K562 (cell line): ENCODE results near the gene TMEM239. TPM values are rescaled to one million over a fixed set of nuclear protein-coding genes. Genes with fewer than 3 reads are reported as not detected.

Experiments used
- ATAC-seq: fragments of 200-7000 bp; cut with Tn5 transposase; 3 replicates; pipeline ENCODE4 v1.9.1; 2020; ENCODE audit warnings: moderate library complexity
- BruUV-seq: library from RNA; stranded (reverse); fragments of 400-500 nt; replicated peaks from 2 replicates; lab custom pipeline; 2021; lab: Mats Ljungman, UMichigan
- CTCF ChIA-PET: fragments of 300-600 bp; formaldehyde crosslinking; extraction: SDS; loops from one replicate; lab custom pipeline; 2021; ENCODE audit warnings: low intra/inter-chr PET ratio; lab: Yijun Ruan, JAX
- POLR2A ChIA-PET: fragments of 300-600, 350-650 bp; sonication (Branson Sonifier 250); formaldehyde crosslinking; extraction: SDS; loops from one replicate; lab custom pipeline; 2021; ENCODE audit warnings: antibody characterized with exemption, inconsistent platforms; lab: Yijun Ruan, JAX
- DNase-seq, 4 experiments: peaks; one replicate each; pipeline versions ENCODE4 v3.0.0 to v3.0.0-alpha.2; 2011 to 2018; ENCODE audit warnings: low spot score in 3 of 4, mixed read lengths in 3 of 4; ENCODE audit errors: extremely low read depth in 1 of 4
- FAIRE-seq: peaks from 2 replicates; lab custom pipeline; 2011; peaks lifted over from hg19 to GRCh38; lab: Jason Lieb, UNC
- H2AFZ ChIP-seq: 2 replicates; pipeline ENCODE4 v1.6.0; 2011; ENCODE audit warnings: low read depth, low read length, control low read depth, inconsistent platforms
- H3K27ac ChIP-seq: fragments of 200-600 bp; 3 replicates; pipeline ENCODE4 v1.8.0; 2011; ENCODE audit warnings: low read depth, mild to moderate bottlenecking, control low read depth, inconsistent platforms, low read length, moderate library complexity, mixed read lengths; ENCODE audit errors: extremely low read depth
- H3K27me3 ChIP-seq, 2 experiments: fragments of 300-600 bp in 1 of 2; 2 replicates in 1 of 2; 3 replicates in 1 of 2; pipeline versions ENCODE4 v1.6.0 to v1.8.0; 2011; ENCODE audit warnings: inconsistent platforms in 2 of 2, low read length in 2 of 2, mild to moderate bottlenecking in 1 of 2, mixed read lengths in 1 of 2, moderate library complexity in 1 of 2; ENCODE audit not compliant: control insufficient read depth in 2 of 2, insufficient read depth in 2 of 2
- H3K36me3 ChIP-seq: fragments of 300-600 bp; 3 replicates; pipeline ENCODE4 v1.8.0; 2011; ENCODE audit warnings: mild to moderate bottlenecking, low read length, inconsistent platforms; ENCODE audit not compliant: control insufficient read depth, insufficient read depth
- H3K4me1 ChIP-seq, 2 experiments: fragments of 200-600 bp in 1 of 2; replicated peaks in 1 of 2; 2 replicates in 1 of 2; 3 replicates in 1 of 2; pipeline versions ENCODE4 v1.5.1 to v1.8.0; 2011; ENCODE audit warnings: inconsistent platforms in 2 of 2, low read length in 2 of 2, mild to moderate bottlenecking in 1 of 2, mixed read lengths in 1 of 2, moderate library complexity in 1 of 2; ENCODE audit not compliant: control insufficient read depth in 2 of 2, insufficient read depth in 2 of 2
- H3K4me2 ChIP-seq: 2 replicates; pipeline ENCODE4 v1.6.1; 2011; ENCODE audit warnings: low read length, control low read depth, inconsistent platforms, mixed read lengths; ENCODE audit not compliant: insufficient read depth
- H3K4me3 ChIP-seq: fragments of 200-600 bp; sonication (generic), shearing (Covaris generic); 2 replicates; pipeline ENCODE4 v1.5.1; 2016; ENCODE audit warnings: control low read depth, inconsistent platforms
- H3K79me2 ChIP-seq: fragments of 200-600 bp; 3 replicates; pipeline ENCODE4 v1.8.0; 2011; ENCODE audit warnings: low read length, inconsistent platforms; ENCODE audit not compliant: control insufficient read depth, insufficient read depth
- H3K9ac ChIP-seq, 2 experiments: 2 replicates each; pipeline versions ENCODE4 v1.6.0 to v1.6.1; 2011; ENCODE audit warnings: low read depth in 2 of 2, low read length in 2 of 2, control low read depth in 1 of 2, inconsistent platforms in 1 of 2, mild to moderate bottlenecking in 1 of 2, mixed read lengths in 1 of 2; ENCODE audit not compliant: insufficient read depth in 1 of 2
- H3K9me1 ChIP-seq: one replicate; pipeline ENCODE4 v1.6.0; 2011; ENCODE audit warnings: inconsistent platforms, mild to moderate bottlenecking, low read length, moderate library complexity; ENCODE audit not compliant: control insufficient read depth, insufficient read depth
- H3K9me3 ChIP-seq: replicated peaks from 2 replicates; pipeline ENCODE4 v1.5.1; 2011; ENCODE audit warnings: low read depth, low read length, inconsistent platforms; ENCODE audit not compliant: control insufficient read depth, insufficient read depth
- H4K20me1 ChIP-seq: replicated peaks from 2 replicates; pipeline ENCODE4 v1.6.1; 2011; ENCODE audit warnings: low read length, inconsistent platforms, mixed read lengths; ENCODE audit not compliant: control insufficient read depth, insufficient read depth
- ZBTB1 ChIP-seq: sonication (generic); formaldehyde crosslinking; IDR thresholded peaks from 2 replicates; pipeline ENCODE4 v1.8.1; 2023; ENCODE audit warnings: missing genetic modification reagents, low read depth, mild to moderate bottlenecking, borderline replicate concordance
- ZFP91 ChIP-seq: sonication (generic); formaldehyde crosslinking; IDR thresholded peaks from 2 replicates; pipeline ENCODE4 v1.8.0; 2022; ENCODE audit warnings: mild to moderate bottlenecking, missing genetic modification reagents
- WGBS: fragments of 100-300 bp; shearing (Covaris generic); methylation state at CpG from one replicate; pipeline ENCODE4 v1.1.6; 2016; ENCODE audit warnings: low coverage, mixed read lengths; ENCODE audit not compliant: insufficient coverage; ENCODE audit errors: missing lambda C conversion rate; 5-methylcytosine and 5-hydroxymethylcytosine counted together
- in situ Hi-C: fragments of 300-500 bp; cut with MboI; formaldehyde crosslinking; loops from 4 replicates; pipeline ENCODE4 v1.15.0; 2018; ENCODE audit warnings: inconsistent platforms, mixed read lengths
- intact Hi-C: fragments of 100-400 bp; cut with micrococcal nuclease; formaldehyde crosslinking; loops from 2 replicates; pipeline ENCODE4 v1.14.2; 2022
- polyA plus RNA-seq, 8 experiments: library from polyadenylated mRNA; depleted of rRNA in 4 of 8; stranded (reverse) in 5 of 8; unstranded in 3 of 8; fragments of >200 nt; fragmentation: Nextera tagmentation in 2 of 8; fragmentation: Illumina TruSeq in 1 of 8; extraction: Ambion mirVana in 2 of 8; extraction: Trizol in 1 of 8; gene quantifications; 2 replicates each; pipeline versions ENCODE4 v1.2.1 to v1.2.3, GENCODE V29; 2011 to 2014; ENCODE audit warnings: inconsistent platforms in 1 of 8, missing spikeins in 1 of 8
- total RNA-seq, 7 experiments: library from RNA; depleted of rRNA in 6 of 7; stranded (reverse); fragments of >200 nt in 6 of 7; fragmentation: Illumina TruSeq in 2 of 7; extraction: Trizol in 2 of 7; gene quantifications; 2 replicates each; pipeline versions ENCODE4 v1.2.1 to v1.2.3, GENCODE V29; 2011 to 2021; ENCODE audit warnings: low replicate concordance in 1 of 7

The TMEM239 gene
- total and polyA plus RNA-seq, 9 of the 15 experiments (the other 6 are each of a cell fraction or from before 2014, with no cell fraction given) = not detected

DNA sequence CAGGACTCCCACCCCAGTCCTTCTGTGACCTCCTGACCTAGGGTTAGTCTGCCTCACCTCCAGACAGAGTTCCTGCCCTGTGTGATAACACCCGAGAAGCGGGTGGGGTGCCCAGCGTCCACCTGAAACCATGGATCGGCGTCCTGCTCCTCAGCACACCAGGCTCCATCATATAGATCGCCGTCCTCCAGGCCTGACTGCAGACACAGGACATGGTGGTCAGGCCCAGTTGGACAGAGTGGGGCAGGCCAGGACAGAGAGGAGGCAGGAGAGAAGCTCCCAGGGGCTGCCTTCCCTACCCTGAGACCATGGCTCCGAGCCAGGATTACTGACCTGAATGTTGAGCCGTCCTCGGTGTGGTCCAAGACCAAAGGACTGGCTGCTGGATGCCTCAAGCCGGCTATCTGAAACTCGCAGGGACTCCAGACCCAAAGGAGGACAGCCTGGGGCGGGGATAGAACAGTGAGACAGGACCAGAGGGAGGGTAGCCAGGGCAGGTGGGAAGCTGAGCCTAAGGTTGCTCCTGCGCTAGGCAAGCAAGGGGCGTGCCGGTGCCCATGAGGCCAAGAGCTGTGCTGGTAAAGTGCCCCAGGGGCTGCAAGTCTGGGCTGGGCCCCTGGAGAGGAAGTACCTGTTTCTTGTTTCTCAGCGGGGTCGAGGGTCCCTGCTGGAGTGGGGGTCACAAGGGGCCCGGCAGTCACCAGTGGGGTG is 17.9 kb upstream of the TMEM239 start:
- ChIA-PET CTCF (no interaction called here), POLR2A (no interaction called here)
- no peak overlapping the region for H3K4me2 ChIP-seq
- in situ Hi-C loops = no loop called here
- no peak overlapping the region for H3K4me3 ChIP-seq
- ATAC-seq = no peak
- H3K4me1 ChIP-seq = peaks cover 2 to 34% of the 10 kb centered on the region in 2 experiments; a peak in 4 of 5 replicates
- no peaks in the 10 kb centered on the region for H3K9me3 ChIP-seq
- WGBS = 18% methylated on average over 10 of the region's 19 CpGs
- H4K20me1 ChIP-seq = peaks cover 12% of the 10 kb centered on the region; the same call in 1 of the 2 replicates
- no peak overlapping the region for H2AFZ ChIP-seq
- no peak for TF ChIP-seq ZBTB1 (CRISPR knock-in tag)
- TF ChIP-seq ZFP91 (CRISPR knock-in tag) = no peak
- TF ChIP-seq, all 486 proteins: peak for 0
- H3K27ac ChIP-seq = no peak overlapping the region
- H3K9ac ChIP-seq = peak overlapping the region in 1 of 2 experiments; percentile 16; a peak in 1 of 4 replicates
- BruUV-seq = no TSS peak
- intact Hi-C loops = no loop called here
- no peak for DNase-seq
- peaks cover 15 to 59% of the 10 kb centered on the region in 2 experiments; a peak in 4 of 5 replicates for H3K27me3 ChIP-seq
- H3K79me2 ChIP-seq = no peaks in the 10 kb centered on the region
- H3K36me3 ChIP-seq = no peaks in the 10 kb centered on the region
- H3K9me1 ChIP-seq = no peaks in the 10 kb centered on the region
- no peak for FAIRE-seq
